Esophagus squamous epithelium (tissue), 5 donors: Measurements from ENCODE around the gene NMU. TPM values are rescaled to one million over a fixed set of nuclear protein-coding genes. Genes with fewer than 3 reads are reported as not detected.
"Not testable (repeated sequence)": the region's sequence is repeated elsewhere in the genome, so short reads cannot be mapped to it uniquely, and the experiment has no call there.

ENCODE experiments used
- DNase-seq: peaks from one replicate; lab custom pipeline; 2025; lab: John Stamatoyannopoulos, UW
- H3K27ac ChIP-seq, 4 donors: fragments of 200-600 bp; sonication (generic); one replicate each; pipeline ENCODE4 v1.5.1; 2016 to 2019; ENCODE audit warnings: mild to moderate bottlenecking in 1 of 4
- H3K27me3 ChIP-seq, 4 donors: fragments of 200-600 bp; sonication (generic); 1 replicate in 3 of 4; 2 replicates in 1 of 4; pipeline versions ENCODE4 v1.5.1 to v1.6.0; 2017 to 2021; ENCODE audit warnings: antibody characterized with exemption in 1 of 4
- H3K36me3 ChIP-seq, 3 donors: fragments of 200-600 bp; sonication (generic); one replicate each; pipeline ENCODE4 v1.5.1; 2016 to 2019
- H3K4me1 ChIP-seq, 3 donors: fragments of 200-600 bp; sonication (generic); one replicate each; pipeline ENCODE4 v1.5.1; 2017 to 2019
- H3K4me3 ChIP-seq, 4 donors: fragments of 200-600 bp; sonication (generic); 1 replicate in 3 of 4; 2 replicates in 1 of 4; pipeline ENCODE4 v1.5.1; 2016 to 2019; ENCODE audit warnings: mild to moderate bottlenecking in 2 of 4, moderate library complexity in 1 of 4
- H3K9me3 ChIP-seq, 3 donors: fragments of 200-600 bp; sonication (generic); one replicate each; pipeline ENCODE4 v1.5.1; 2016 to 2019
- CTCF ChIP-seq, 6 experiments: fragments of 450-650 bp in 4 of 6; fragments of 200-600 bp in 2 of 6; sonication (generic) in 2 of 6; IDR thresholded peaks; one replicate each; pipeline ENCODE4 v1.5.1; 2016 to 2019; ENCODE audit warnings: antibody characterized with exemption in 6 of 6, mild to moderate bottlenecking in 4 of 6, moderate library complexity in 4 of 6
- POLR2A ChIP-seq, 4 donors: fragments of 450-650 bp; IDR thresholded peaks; one replicate each; pipeline ENCODE4 v1.6.1; 2017; ENCODE audit warnings: antibody characterized with exemption in 4 of 4, mild to moderate bottlenecking in 4 of 4, moderate library complexity in 3 of 4
- WGBS, 2 donors: methylation state at CpG; one replicate each; pipeline ENCODE4 v1.1.5; 2018; 5-methylcytosine and 5-hydroxymethylcytosine counted together
- intact Hi-C: fragments of 100-400 bp; cut with DNase I; formaldehyde crosslinking; loops from one replicate; pipeline ENCODE4 v1.15.0; 2022
- total RNA-seq, 4 donors: library from RNA; depleted of rRNA; stranded (reverse); fragments of >200 nt; gene quantifications; one replicate each; pipeline ENCODE4 v1.1.0, GENCODE V29; 2016
- donor health status: DM: yes; HTN: yes; CAD: no.

Gene NMU
- total RNA-seq: 100 to 1,000 TPM; 110 to 137 (median 116) TPM

GRCh38 chr4:55635741-55636655 lies at the start of gene NMU:
TSS of gene NMU (minus strand) at chr4:55636298. CDS start at chr4:55636192, 106 bp downstream.
- intact Hi-C loops: no loop called here
- WGBS, 2 donors: 0 to 3% methylated on average over 5 to 30 of the region's 80 CpGs
- no peak for DNase-seq
- TF ChIP-seq CTCF (IDR thresholded peaks at IDR 0.05) (peak in 2 of 6 experiments; percentile 8 to 40), POLR2A (IDR thresholded peaks at IDR 0.05) (peak in 1 of 4 donors; percentile 34)
- peaks cover 0 to 46% (median 2%) of the 10 kb centered on the region in 4 donors for H3K27me3 ChIP-seq
- H3K36me3 ChIP-seq: no peaks in the 10 kb centered on the region
- no peaks in the 10 kb centered on the region for H3K9me3 ChIP-seq
- peak within 1 kb of the TSS; percentile 53 to 73 (median 59) for H3K4me3 ChIP-seq
- H3K4me1 ChIP-seq: peaks cover 0 to 44% (median 5%) of the 10 kb centered on the region in 3 donors
- peak within 1 kb of the TSS; percentile 32 to 83 (median 74) for H3K27ac ChIP-seq

GRCh38 chr4:55684276-55684675 lies 48.2 kb upstream of the NMU start:
- intact Hi-C loops: no loop called here
- Histone ChIP-seq H3K9me3 (no peaks in the 10 kb centered on the region), H3K27me3 (no peaks in the 10 kb centered on the region), H3K4me3 (no peak overlapping the region), H3K27ac (no peak overlapping the region), H3K4me1 (no peaks in the 10 kb centered on the region), H3K36me3 (no peaks in the 10 kb centered on the region)
- no peak for DNase-seq
- 82 to 83% methylated on average over 3 of the region's 3 CpGs for WGBS, 2 donors
- TF ChIP-seq CTCF (IDR thresholded peaks at IDR 0.05): no peak
- no peak for TF ChIP-seq POLR2A (IDR thresholded peaks at IDR 0.05)

DNA sequence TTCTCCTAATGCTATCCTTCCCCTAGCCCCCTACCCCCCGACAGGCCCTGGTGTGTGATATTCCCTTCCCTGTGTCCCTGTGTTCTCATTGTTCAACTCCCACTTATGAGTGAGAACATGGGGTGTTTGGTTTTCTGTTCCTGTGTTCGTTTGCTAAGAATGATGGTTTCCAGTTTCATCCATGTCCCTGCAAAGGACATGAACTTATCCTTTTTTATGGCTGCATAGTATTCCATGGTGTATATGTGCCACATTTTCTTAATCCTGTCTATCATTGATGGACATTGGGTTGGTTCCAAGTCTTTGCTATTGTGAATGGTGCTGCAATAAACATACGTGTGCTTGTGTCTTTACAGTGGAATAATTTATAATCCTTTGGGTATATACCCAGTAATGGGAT lies 46.7 kb upstream of the NMU start:
- H3K4me3 ChIP-seq, H3K36me3 ChIP-seq, H3K4me1 ChIP-seq, intact Hi-C loops, H3K27me3 ChIP-seq, H3K9me3 ChIP-seq, DNase-seq, H3K27ac ChIP-seq: not testable (repeated sequence)
- 78% methylated on average over 3 of the region's 3 CpGs for WGBS, 2 donors

DNA sequence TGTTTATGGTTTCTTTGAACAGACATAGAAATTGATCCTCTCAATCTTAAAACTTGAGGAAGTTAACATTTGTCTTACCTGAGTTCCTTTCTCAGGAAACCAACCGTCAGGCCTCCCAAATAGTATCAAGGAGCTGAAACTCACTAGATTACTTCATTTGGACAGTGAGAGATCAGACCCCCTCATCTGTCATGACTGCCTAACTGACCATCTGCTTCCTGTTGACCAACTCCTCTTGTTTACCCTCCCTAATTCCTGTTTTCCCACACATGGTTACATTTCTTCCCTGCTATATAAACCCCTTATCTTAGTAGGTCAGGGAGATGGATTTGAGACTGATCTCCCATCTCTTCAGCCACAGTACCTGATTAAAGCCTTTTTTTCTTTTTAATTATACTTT lies 46.2 kb upstream of the NMU start:
- no peak for DNase-seq
- H3K4me3 ChIP-seq: no peak overlapping the region
- no peaks in the 10 kb centered on the region for H3K27me3 ChIP-seq
- no peaks in the 10 kb centered on the region for H3K9me3 ChIP-seq
- no peaks in the 10 kb centered on the region for H3K36me3 ChIP-seq
- intact Hi-C loops: no loop called here
- no peak for TF ChIP-seq POLR2A (IDR thresholded peaks at IDR 0.05)
- TF ChIP-seq CTCF (IDR thresholded peaks at IDR 0.05): no peak
- WGBS, 2 donors: 53% methylated on average over 1 of the region's 1 CpG
- H3K27ac ChIP-seq: no peak overlapping the region
- H3K4me1 ChIP-seq: no peaks in the 10 kb centered on the region

GRCh38 chr4:55681430-55681829 lies 45.3 kb upstream of the NMU start:
- DNase-seq: no peak
- WGBS, 2 donors: 89 to 91% methylated on average over 3 of the region's 3 CpGs
- no peak overlapping the region for H3K27ac ChIP-seq
- no peak overlapping the region for H3K4me3 ChIP-seq
- H3K4me1 ChIP-seq: no peaks in the 10 kb centered on the region
- TF ChIP-seq POLR2A (IDR thresholded peaks at IDR 0.05) (no peak), CTCF (IDR thresholded peaks at IDR 0.05) (no peak)
- no peaks in the 10 kb centered on the region for H3K36me3 ChIP-seq
- H3K27me3 ChIP-seq: no peaks in the 10 kb centered on the region
- no peaks in the 10 kb centered on the region for H3K9me3 ChIP-seq
- intact Hi-C loops: no loop called here
